ENCODE results near the gene CDON. TPM values are rescaled to one million over a fixed set of nuclear protein-coding genes. Genes with fewer than 3 reads are reported as not detected.

CDON gene
- polyA plus RNA-seq, 3 donors = 26.6 to 32.7 (median 26.8) TPM

- DNase-seq (ENCODE audit: extremely low read depth in 1 of 11, low read depth in 9 of 11, low spot score in 4 of 11) = no peak
Observed at GRCh38 chr11:126090452-126090851, 27.8 kb upstream of the CDON start.

- DNase-seq (ENCODE audit: extremely low read depth in 1 of 11, low read depth in 9 of 11, low spot score in 4 of 11) = no peak
Observed at GRCh38 chr11:126088999-126089398, 26.3 kb upstream of the CDON start.

GRCh38 chr11:126086248-126086647 lies 23.6 kb upstream of the CDON start:
- DNase-seq (ENCODE audit: extremely low read depth in 1 of 11, low read depth in 9 of 11, low spot score in 4 of 11) = no peak

GRCh38 chr11:126084608-126084912 lies 21.9 kb upstream of the CDON start:
- DNase-seq (ENCODE audit: extremely low read depth in 1 of 11, low read depth in 9 of 11, low spot score in 4 of 11) = no peak

- DNase-seq (ENCODE audit: extremely low read depth in 1 of 11, low read depth in 9 of 11, low spot score in 4 of 11) = no peak
Observed at GRCh38 chr11:126083829-126084607, 21.4 kb upstream of the CDON start.

GRCh38 chr11:126082251-126083109 lies 19.8 kb upstream of the CDON start:
- no peak for DNase-seq (ENCODE audit: extremely low read depth in 1 of 11, low read depth in 9 of 11, low spot score in 4 of 11)

- no peak for DNase-seq (ENCODE audit: extremely low read depth in 1 of 11, low read depth in 9 of 11, low spot score in 4 of 11)
Observed at GRCh38 chr11:126081915-126082250, 19.2 kb upstream of the CDON start.

GRCh38 chr11:126080161-126080941 lies 17.7 kb upstream of the CDON start:
- DNase-seq (ENCODE audit: extremely low read depth in 1 of 11, low read depth in 9 of 11, low spot score in 4 of 11) = no peak

GRCh38 chr11:126079621-126080124 lies 17.0 kb upstream of the CDON start:
- DNase-seq (ENCODE audit: extremely low read depth in 1 of 11, low read depth in 9 of 11, low spot score in 4 of 11) = no peak

- no peak for DNase-seq (ENCODE audit: extremely low read depth in 1 of 11, low read depth in 9 of 11, low spot score in 4 of 11)
Observed at GRCh38 chr11:126076641-126077040, 14.0 kb upstream of the CDON start.

GRCh38 chr11:126072801-126073594 lies 10.3 kb upstream of the CDON start:
- DNase-seq (ENCODE audit: extremely low read depth in 1 of 11, low read depth in 9 of 11, low spot score in 4 of 11) = no peak

GRCh38 chr11:126072141-126072741 lies 9.6 kb upstream of the CDON start:
- peak in 2 of 11 donors; percentile 51 to 52 for DNase-seq (ENCODE audit: extremely low read depth in 1 of 11, low read depth in 9 of 11, low spot score in 4 of 11)

GRCh38 chr11:126063507-126063852 lies 814 bp upstream of the CDON start:
- no peak for DNase-seq (ENCODE audit: extremely low read depth in 1 of 11, low read depth in 9 of 11, low spot score in 4 of 11)

GRCh38 chr11:126061707-126062678 lies 673 bp downstream of the CDON start:
- peak in 2 of 11 donors; percentile 36 to 46 for DNase-seq (ENCODE audit: extremely low read depth in 1 of 11, low read depth in 9 of 11, low spot score in 4 of 11)

GRCh38 chr11:126060757-126061171 lies 1.9 kb downstream of the CDON start:
- DNase-seq (ENCODE audit: extremely low read depth in 1 of 11, low read depth in 9 of 11, low spot score in 4 of 11) = peak in 1 of 11 donors; percentile 36

GRCh38 chr11:126059238-126059781 lies 3.4 kb downstream of the CDON start:
- peak in 3 of 11 donors; percentile 53 to 68 (median 54) for DNase-seq (ENCODE audit: extremely low read depth in 1 of 11, low read depth in 9 of 11, low spot score in 4 of 11)

All from renal cortex interstitium (tissue), 11 donors.